A549 (cell line): Measurements from ENCODE around the gene RIMKLA. TPM values are rescaled to one million over a fixed set of nuclear protein-coding genes. Genes with fewer than 3 reads are reported as not detected.

ENCODE experiments used
- ATAC-seq, 2 experiments: fragments of 200-7000 bp in 1 of 2; fragments of >200 bp in 1 of 2; cut with Nextera tagmentation in 1 of 2; cut with Tn5 transposase in 1 of 2; 3 replicates each; pipeline versions ENCODE4 v1.8.0 to v1.9.1; 2018 to 2020; ENCODE audit warnings: mild to moderate bottlenecking in 1 of 2, moderate library complexity in 1 of 2
- CTCF ChIA-PET: fragments of 300-600 bp; sonication (Branson Sonifier 250); formaldehyde crosslinking; extraction: SDS; loops from one replicate; lab custom pipeline; 2021; ENCODE audit warnings: antibody characterized with exemption, inconsistent platforms; lab: Yijun Ruan, JAX
- POLR2A ChIA-PET: fragments of 350-600 bp; formaldehyde crosslinking; extraction: SDS; loops from one replicate; lab custom pipeline; 2021; ENCODE audit warnings: antibody characterized with exemption, inconsistent platforms; lab: Yijun Ruan, JAX
- DNase-seq, 2 experiments: peaks; one replicate each; pipeline versions ENCODE4 v3.0.0 to v3.0.0-alpha.2; 2011 to 2016; ENCODE audit warnings: low read depth in 1 of 2, low spot score in 1 of 2
- FAIRE-seq: peaks from 2 replicates; lab custom pipeline; 2011; peaks lifted over from hg19 to GRCh38; lab: Jason Lieb, UNC
- H3K27ac ChIP-seq, 2 experiments: fragments of >200 bp; sonication (Bioruptor Twin); formaldehyde crosslinking; 3 replicates each; pipeline ENCODE4 v1.5.1; 2016 to 2017
- H3K4me1 ChIP-seq: fragments of >200 bp; sonication (Bioruptor Twin); formaldehyde crosslinking; 3 replicates; pipeline ENCODE4 v1.6.1; 2016
- H3K4me2 ChIP-seq: fragments of >200 bp; sonication (Bioruptor Twin); formaldehyde crosslinking; 3 replicates; pipeline ENCODE4 v1.6.1; 2016
- H3K4me3 ChIP-seq: fragments of >200 bp; sonication (Bioruptor Twin); formaldehyde crosslinking; 3 replicates; pipeline ENCODE4 v1.5.1; 2016
- H3K9me3 ChIP-seq: fragments of >200 bp; sonication (Bioruptor Twin); formaldehyde crosslinking; 3 replicates; pipeline ENCODE4 v1.6.1; 2016
- CBX2 ChIP-seq: fragments of 200-600 bp; sonication (generic); IDR thresholded peaks from 2 replicates; pipeline ENCODE4 v1.6.1; 2016; ENCODE audit warnings: low read depth, mild to moderate bottlenecking, borderline replicate concordance
- CBX8 ChIP-seq: fragments of 200-600 bp; sonication (generic); IDR thresholded peaks from 2 replicates; pipeline ENCODE4 v1.6.1; 2016
- CTCF ChIP-seq: fragments of >200 bp; sonication (Bioruptor Twin); formaldehyde crosslinking; IDR thresholded peaks from 3 replicates; pipeline ENCODE4 v1.5.1; 2016
- EHF ChIP-seq: fragments of 250-450 bp; sonication (Bioruptor Pico); IDR thresholded peaks from 2 replicates; pipeline ENCODE4 v1.5.0; 2020; ENCODE audit warnings: mild to moderate bottlenecking
- ESRRA ChIP-seq: fragments of 150-350 bp; IDR thresholded peaks from 2 replicates; pipeline ENCODE4 v1.6.1; 2014; ENCODE audit warnings: mild to moderate bottlenecking, low read length, borderline replicate concordance
- FOSL2 ChIP-seq, 2 experiments: fragments of 450-650 bp in 1 of 2; fragments of >200 bp in 1 of 2; sonication (Bioruptor Twin) in 1 of 2; formaldehyde crosslinking; IDR thresholded peaks; 2 replicates each; pipeline versions ENCODE4 v1.5.0 to v1.6.1; 2016 to 2020; ENCODE audit warnings: mild to moderate bottlenecking in 1 of 2, moderate library complexity in 1 of 2
- HDAC2 ChIP-seq: fragments of 200-600 bp; sonication (generic); IDR thresholded peaks from 2 replicates; pipeline ENCODE4 v1.6.1; 2016
- HES2 ChIP-seq: fragments of >200 bp; sonication (Bioruptor Twin); formaldehyde crosslinking; IDR thresholded peaks from 2 replicates; pipeline ENCODE4 v1.6.1; 2016
- HOXA7 ChIP-seq: fragments of 250-450 bp; sonication (Bioruptor Pico); IDR thresholded peaks from 2 replicates; pipeline ENCODE4 v1.5.0; 2020; ENCODE audit warnings: mild to moderate bottlenecking, moderate library complexity
- HOXB13 ChIP-seq: fragments of 250-450 bp; sonication (Bioruptor Pico); IDR thresholded peaks from 2 replicates; pipeline ENCODE4 v1.5.0; 2020; ENCODE audit warnings: low read depth, mild to moderate bottlenecking, moderate library complexity
- JUN ChIP-seq, 2 experiments: fragments of >200 bp; sonication (Bioruptor Twin); formaldehyde crosslinking; IDR thresholded peaks; 2 replicates in 1 of 2; 3 replicates in 1 of 2; pipeline ENCODE4 v1.6.1; 2016 to 2017
- JUNB ChIP-seq: fragments of >200 bp; sonication (Bioruptor Twin); formaldehyde crosslinking; IDR thresholded peaks from 2 replicates; pipeline ENCODE4 v1.6.1; 2016
- MAZ ChIP-seq: fragments of 150-350 bp; IDR thresholded peaks from 2 replicates; pipeline ENCODE4 v1.6.1; 2014; ENCODE audit warnings: antibody characterized with exemption, low read depth, low read length, borderline replicate concordance
- NFE2L2 ChIP-seq: fragments of 150-350 bp; conservative IDR thresholded peaks from 2 replicates; pipeline ENCODE4 v1.6.1; 2014; ENCODE audit warnings: low read length
- NPAS2 ChIP-seq: fragments of 250-450 bp; sonication (Bioruptor Pico); IDR thresholded peaks from 2 replicates; pipeline ENCODE4 v1.8.0; 2022; ENCODE audit warnings: mild to moderate bottlenecking, moderate library complexity, borderline replicate concordance
- PHF8 ChIP-seq: fragments of 200-600 bp; sonication (generic); IDR thresholded peaks from 2 replicates; pipeline ENCODE4 v1.6.1; 2016; ENCODE audit warnings: low read depth, mild to moderate bottlenecking, antibody characterized with exemption, moderate library complexity, borderline replicate concordance
- RAD21 ChIP-seq, 2 experiments: fragments of >200 bp in 1 of 2; sonication (Bioruptor Twin) in 1 of 2; formaldehyde crosslinking in 1 of 2; IDR thresholded peaks in 1 of 2; conservative IDR thresholded peaks in 1 of 2; 2 replicates in 1 of 2; 3 replicates in 1 of 2; pipeline ENCODE4 v1.6.1; 2012 to 2018; ENCODE audit warnings: inconsistent platforms in 1 of 2
- RCOR1 ChIP-seq: fragments of 150-350 bp; IDR thresholded peaks from 2 replicates; pipeline ENCODE4 v1.6.1; 2014; ENCODE audit warnings: antibody characterized with exemption, low read length, low read depth
- REST ChIP-seq: fragments of 200-600 bp; sonication (generic); IDR thresholded peaks from 2 replicates; pipeline ENCODE4 v1.6.1; 2016; ENCODE audit warnings: antibody characterized with exemption, mild to moderate bottlenecking, moderate library complexity
- RFX5 ChIP-seq: fragments of 450-650 bp; IDR thresholded peaks from 2 replicates; pipeline ENCODE4 v1.7.1; 2014; ENCODE audit warnings: antibody characterized with exemption, mild to moderate bottlenecking, moderate library complexity
- ZC3H11A ChIP-seq: fragments of 450-650 bp; IDR thresholded peaks from 2 replicates; pipeline ENCODE4 v1.6.1; 2014; ENCODE audit warnings: antibody characterized with exemption, mild to moderate bottlenecking
- ZFP36 ChIP-seq: fragments of 450-650 bp; IDR thresholded peaks from 2 replicates; pipeline ENCODE4 v1.6.1; 2014; ENCODE audit warnings: borderline replicate concordance; ENCODE audit not compliant: partially characterized antibody
- ZNF302 ChIP-seq: fragments of 250-450 bp; sonication (Bioruptor Pico); IDR thresholded peaks from 2 replicates; pipeline ENCODE4 v1.9.0; 2021; ENCODE audit warnings: inconsistent platforms, mild to moderate bottlenecking, moderate library complexity
- WGBS: methylation state at CpG from one replicate; pipeline ENCODE4 v1.1.6; 2017; ENCODE audit errors: missing lambda C conversion rate; 5-methylcytosine and 5-hydroxymethylcytosine counted together
- polyA plus RNA-seq, 4 experiments: library from polyadenylated mRNA; depleted of rRNA in 3 of 4; stranded (reverse); fragments of >200 nt; fragmentation: RNase III in 1 of 4; extraction: RNeasy Plus Mini Kit Qiagen cat#74134 plus additional on column Dnase treatment in 1 of 4; gene quantifications; 2 replicates in 3 of 4; 3 replicates in 1 of 4; pipeline ENCODE4 v1.2.3, GENCODE V29; 2011 to 2017
- TF ChIP-seq, protein P1 (sequence below): fragments of 250-450 bp; sonication (Bioruptor Pico); IDR thresholded peaks from 2 replicates; pipeline ENCODE4 v1.5.0; 2020; ENCODE audit warnings: low read depth, mild to moderate bottlenecking, moderate library complexity
- TF ChIP-seq, protein P2 (sequence below): fragments of 450-650 bp; IDR thresholded peaks from 2 replicates; pipeline ENCODE4 v1.6.1; 2014; ENCODE audit warnings: antibody characterized with exemption
- TF ChIP-seq, protein P3 (sequence below): IDR thresholded peaks from 2 replicates; pipeline ENCODE4 v1.6.1; 2012

Gene RIMKLA
- polyA plus RNA-seq, 2 of the 4 experiments (the other 2 are of a cell fraction), result 0.35 to 1.7 TPM

DNA sequence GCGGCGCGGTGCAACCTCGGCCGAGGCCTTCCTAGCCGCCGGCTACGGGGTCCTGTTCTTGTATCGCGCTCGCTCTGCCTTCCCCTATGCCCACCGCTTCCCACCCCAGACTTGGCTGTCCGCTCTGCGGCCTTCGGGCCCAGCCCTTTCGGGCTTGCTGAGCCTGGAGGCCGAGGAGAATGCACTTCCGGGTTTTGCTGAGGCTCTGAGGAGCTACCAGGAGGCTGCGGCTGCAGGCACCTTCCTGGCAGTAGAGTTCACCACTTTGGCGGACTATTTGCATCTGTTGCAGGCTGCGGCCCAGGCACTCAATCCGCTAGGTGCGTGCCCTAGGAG is 76.1 kb downstream of the RIMKLA start:
- H3K4me2 ChIP-seq, result peak overlapping the region; percentile 98
- no peaks in the 10 kb centered on the region for H3K9me3 ChIP-seq
- WGBS, result 0% methylated on average over 1 of the region's 23 CpGs
- POLR2A ChIA-PET, result interaction anchor here (0.6 kb wide), 2 partner anchors 37 to 225 kb away, joined by 3 read pairs; partner anchors contain the start of gene YBX1
- H3K27ac ChIP-seq, result peak overlapping the region; percentile 94 to 100
- DNase-seq (peak; percentile 53 to 57), FAIRE-seq (no peak), ATAC-seq (peak; percentile 71 to 83; a peak in 5 of 6 replicates)
- TF ChIP-seq ZC3H11A, result no peak
- TF ChIP-seq HOXA7 (CRISPR knock-in tag), result no peak
- TF ChIP-seq EHF (CRISPR knock-in tag), result no peak
- TF ChIP-seq HOXB13, result no peak
- TF ChIP-seq, protein P1, sequence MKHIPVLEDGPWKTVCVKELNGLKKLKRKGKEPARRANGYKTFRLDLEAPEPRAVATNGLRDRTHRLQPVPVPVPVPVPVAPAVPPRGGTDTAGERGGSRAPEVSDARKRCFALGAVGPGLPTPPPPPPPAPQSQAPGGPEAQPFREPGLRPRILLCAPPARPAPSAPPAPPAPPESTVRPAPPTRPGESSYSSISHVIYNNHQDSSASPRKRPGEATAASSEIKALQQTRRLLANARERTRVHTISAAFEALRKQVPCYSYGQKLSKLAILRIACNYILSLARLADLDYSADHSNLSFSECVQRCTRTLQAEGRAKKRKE (CRISPR knock-in tag), result no peak
- no peak for TF ChIP-seq HES2
- no peak for TF ChIP-seq HDAC2
- TF ChIP-seq CBX2, result no peak
- TF ChIP-seq, protein P2, sequence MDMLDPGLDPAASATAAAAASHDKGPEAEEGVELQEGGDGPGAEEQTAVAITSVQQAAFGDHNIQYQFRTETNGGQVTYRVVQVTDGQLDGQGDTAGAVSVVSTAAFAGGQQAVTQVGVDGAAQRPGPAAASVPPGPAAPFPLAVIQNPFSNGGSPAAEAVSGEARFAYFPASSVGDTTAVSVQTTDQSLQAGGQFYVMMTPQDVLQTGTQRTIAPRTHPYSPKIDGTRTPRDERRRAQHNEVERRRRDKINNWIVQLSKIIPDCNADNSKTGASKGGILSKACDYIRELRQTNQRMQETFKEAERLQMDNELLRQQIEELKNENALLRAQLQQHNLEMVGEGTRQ, result no peak
- TF ChIP-seq MAZ, result no peak
- no peak for TF ChIP-seq NPAS2 (CRISPR knock-in tag)
- TF ChIP-seq REST, result no peak
- no peak for TF ChIP-seq JUNB
- TF ChIP-seq PHF8, result no peak; the same call in 1 of the 2 replicates
- TF ChIP-seq, protein P3, sequence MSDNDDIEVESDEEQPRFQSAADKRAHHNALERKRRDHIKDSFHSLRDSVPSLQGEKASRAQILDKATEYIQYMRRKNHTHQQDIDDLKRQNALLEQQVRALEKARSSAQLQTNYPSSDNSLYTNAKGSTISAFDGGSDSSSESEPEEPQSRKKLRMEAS, result no peak
- TF ChIP-seq ESRRA, result no peak
- TF ChIP-seq RCOR1, result no peak
- TF ChIP-seq NFE2L2, result no peak
- CTCF ChIA-PET, result interaction anchor here (0.7 kb wide), 1 partner anchor 157 kb away, joined by 3 read pairs; no protein-coding TSS in a partner anchor
- H3K4me1 ChIP-seq, result peaks cover 13% of the 10 kb centered on the region; the same call in 1 of the 3 replicates
- peak overlapping the region; percentile 86 for H3K4me3 ChIP-seq

- 78% methylated on average over 2 of the region's 2 CpGs for WGBS
- no peak overlapping the region for H3K4me2 ChIP-seq
Measured at GRCh38 chr1:42461196-42461595, 80.6 kb downstream of the RIMKLA start.

More at GRCh38 chr1:42461196-42461595, 80.6 kb downstream of the RIMKLA start:
- FAIRE-seq (no peak), DNase-seq (no peak)
- Histone ChIP-seq H3K27ac (no peak overlapping the region), H3K4me1 (peaks cover 24% of the 10 kb centered on the region)
- no peak for TF ChIP-seq RFX5
- TF ChIP-seq CTCF, result no peak
- no peak for TF ChIP-seq FOSL2 (IDR thresholded peaks at IDR 0.05)
- TF ChIP-seq FOSL2 (CRISPR knock-in tag; IDR thresholded peaks at IDR 0.05), result no peak
- TF ChIP-seq RAD21 (conservative IDR thresholded peaks at IDR 0.05 in 1 of 2, IDR thresholded peaks at IDR 0.05 in 1 of 2), result no peak
- TF ChIP-seq JUN (IDR thresholded peaks at IDR 0.05), result no peak
- TF ChIP-seq ZFP36, result no peak
- TF ChIP-seq NFE2L2, result no peak
- no peak for TF ChIP-seq ZNF302 (CRISPR knock-in tag)
- TF ChIP-seq CBX8, result no peak
- TF ChIP-seq, all 56 proteins: peak for 0
- POLR2A ChIA-PET, result no interaction called here
- no peaks in the 10 kb centered on the region for H3K9me3 ChIP-seq
- CTCF ChIA-PET, result no interaction called here
- no peak overlapping the region for H3K4me3 ChIP-seq
- no peak for ATAC-seq
